Measurements from ENCODE around the gene FNBP1.

GRCh38 chr9:130030651-130031127 lies 12.3 kb downstream of the FNBP1 start:
- TF ChIP-seq EZH2phosphoT487 (IDR thresholded peaks at IDR 0.05) (no peak), CTCF (IDR thresholded peaks at IDR 0.05) (no peak), EZH2 (IDR thresholded peaks at IDR 0.05) (no peak)
